GM21737 (cell line): ENCODE data around the gene TMEM63C.

Source experiments
- ATAC-seq: cut with Tn5 transposase; IDR thresholded peaks from one replicate; pipeline ENCODE4 v1.9.1; 2021; ENCODE audit warnings: mild to moderate bottlenecking, moderate library complexity; ENCODE audit not compliant: unreplicated experiment

TMEM63C gene

GRCh38 chr14:77181603-77182437 is at the start of gene TMEM63C:
Gene TMEM63C, plus strand, starts transcription at chr14:77181798. Its CDS starts 37,016 bp downstream, at chr14:77218814.
- ATAC-seq: no peak

DNA sequence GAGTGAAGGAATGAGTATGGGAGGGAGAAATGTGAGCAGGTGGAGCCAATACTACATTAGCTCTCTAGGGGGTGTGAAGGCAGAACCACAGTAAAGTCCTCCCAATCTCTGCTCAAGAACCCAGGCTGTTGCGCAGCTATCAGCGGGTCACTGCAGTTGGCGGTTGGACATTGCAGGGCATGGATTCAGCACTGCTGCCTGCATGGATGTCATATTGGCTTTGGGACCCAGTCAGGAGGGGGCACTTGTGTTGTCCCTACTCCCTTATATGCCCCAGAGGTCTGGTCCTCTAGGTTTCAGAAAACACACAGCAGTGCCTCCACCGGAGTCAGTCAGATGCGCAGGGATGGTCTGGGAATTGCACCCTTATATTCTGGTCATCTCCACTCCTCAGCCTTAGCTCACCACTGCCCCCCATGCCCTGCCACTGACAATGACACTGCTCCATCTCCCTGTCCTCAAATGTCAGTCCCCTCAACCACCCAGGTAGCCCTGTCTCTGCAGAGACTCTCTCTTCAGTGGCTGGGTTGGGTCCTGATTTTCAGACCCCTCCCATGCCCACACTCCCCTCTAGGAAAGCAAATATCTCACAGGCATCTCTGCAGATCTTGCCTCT is 49.6 kb upstream of the TMEM63C start:
- ATAC-seq: no peak

DNA sequence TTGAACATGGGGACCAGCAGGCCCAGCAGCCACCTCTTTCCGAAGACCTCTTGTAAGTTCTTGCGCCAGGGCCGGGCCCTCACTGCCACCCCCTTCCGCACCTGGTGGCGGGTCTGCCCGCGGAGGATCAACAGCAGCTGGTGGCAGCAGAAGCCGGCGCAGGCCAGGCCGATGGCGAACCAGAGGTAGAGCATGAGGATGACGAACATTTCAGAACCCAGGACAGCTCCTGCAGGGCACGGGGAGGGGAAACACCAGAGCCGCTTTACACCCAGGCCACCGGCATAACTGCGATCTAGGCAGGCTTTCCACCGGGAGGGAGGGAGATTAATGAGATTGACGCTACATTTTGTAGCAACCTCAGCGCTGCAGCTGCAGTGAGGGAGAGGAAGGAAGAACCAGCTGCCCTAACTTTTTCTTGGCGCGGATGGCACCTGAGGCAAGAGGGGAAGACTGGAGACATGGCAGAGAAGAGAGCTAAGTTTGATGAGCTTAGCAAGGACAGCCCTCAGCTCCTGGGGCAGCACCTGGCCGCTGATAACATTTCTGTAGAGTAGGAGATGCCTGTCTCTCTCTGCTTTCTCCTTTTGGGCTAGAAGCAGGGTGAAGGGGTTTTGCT is 47.8 kb upstream of the TMEM63C start:
- ATAC-seq: no peak

DNA sequence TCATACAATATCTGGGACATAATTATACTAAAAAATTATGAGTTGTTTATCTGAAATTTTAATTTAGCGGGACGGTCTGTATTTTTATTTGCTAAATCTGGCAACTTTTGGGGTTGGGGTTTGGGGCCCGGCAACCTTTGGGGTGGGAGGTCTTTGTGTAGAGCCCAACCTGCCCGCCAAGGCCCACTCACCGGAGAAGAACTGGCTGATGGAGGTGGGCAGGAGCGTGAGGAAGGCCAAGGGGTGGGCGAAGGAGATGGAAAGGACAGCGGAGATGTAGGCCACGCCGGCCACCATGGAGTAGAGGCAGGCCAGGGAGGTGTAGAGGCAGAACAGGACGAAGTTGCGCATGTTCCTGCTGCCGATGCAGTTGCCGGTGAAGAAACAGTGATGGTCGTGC is 42.6 kb upstream of the TMEM63C start:
- ATAC-seq: no peak

GRCh38 chr14:77139540-77140358 is 41.8 kb upstream of the TMEM63C start:
- ATAC-seq: no peak

DNA sequence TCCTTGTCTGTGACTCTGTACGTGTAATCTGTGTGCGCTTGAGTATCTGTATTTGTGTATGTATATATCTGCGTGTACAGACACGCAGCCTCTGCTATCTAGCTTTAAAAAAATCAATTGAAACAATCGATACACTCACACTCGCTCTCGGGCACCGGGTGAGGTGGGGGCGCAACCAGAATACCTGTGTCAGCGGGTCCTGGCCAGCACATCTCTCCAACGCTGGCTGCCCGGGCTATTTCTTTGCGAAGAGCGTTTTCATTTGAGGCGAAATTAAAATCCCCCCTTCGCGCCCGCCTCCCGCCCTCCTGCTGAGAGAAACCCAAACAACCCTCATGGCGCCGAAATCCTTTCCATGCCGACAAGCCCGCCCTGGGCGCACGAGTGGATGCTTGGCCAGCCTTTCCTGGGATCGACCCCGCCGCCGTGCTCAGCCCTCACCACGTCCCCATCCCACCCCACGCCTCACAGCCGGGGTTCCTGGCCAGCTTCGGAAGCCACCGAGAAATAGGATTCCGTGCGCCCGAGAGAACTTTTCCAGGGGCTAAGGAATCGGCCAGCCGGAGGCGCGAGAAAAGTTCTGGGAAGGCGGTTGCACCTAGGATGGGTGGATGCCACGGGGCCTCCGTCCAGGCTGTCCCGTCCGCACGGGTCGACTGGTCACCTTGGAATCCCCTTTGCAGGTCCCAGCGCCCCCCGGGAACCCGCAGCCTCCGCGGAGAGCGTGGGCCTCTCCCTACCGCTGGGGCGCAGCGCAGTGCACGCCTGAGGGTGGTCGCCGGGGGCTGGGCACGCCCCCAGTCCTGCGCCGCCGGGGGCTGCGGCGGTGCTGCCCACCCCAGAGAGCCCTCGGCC is 41.0 kb upstream of the TMEM63C start:
- ATAC-seq: no peak

DNA sequence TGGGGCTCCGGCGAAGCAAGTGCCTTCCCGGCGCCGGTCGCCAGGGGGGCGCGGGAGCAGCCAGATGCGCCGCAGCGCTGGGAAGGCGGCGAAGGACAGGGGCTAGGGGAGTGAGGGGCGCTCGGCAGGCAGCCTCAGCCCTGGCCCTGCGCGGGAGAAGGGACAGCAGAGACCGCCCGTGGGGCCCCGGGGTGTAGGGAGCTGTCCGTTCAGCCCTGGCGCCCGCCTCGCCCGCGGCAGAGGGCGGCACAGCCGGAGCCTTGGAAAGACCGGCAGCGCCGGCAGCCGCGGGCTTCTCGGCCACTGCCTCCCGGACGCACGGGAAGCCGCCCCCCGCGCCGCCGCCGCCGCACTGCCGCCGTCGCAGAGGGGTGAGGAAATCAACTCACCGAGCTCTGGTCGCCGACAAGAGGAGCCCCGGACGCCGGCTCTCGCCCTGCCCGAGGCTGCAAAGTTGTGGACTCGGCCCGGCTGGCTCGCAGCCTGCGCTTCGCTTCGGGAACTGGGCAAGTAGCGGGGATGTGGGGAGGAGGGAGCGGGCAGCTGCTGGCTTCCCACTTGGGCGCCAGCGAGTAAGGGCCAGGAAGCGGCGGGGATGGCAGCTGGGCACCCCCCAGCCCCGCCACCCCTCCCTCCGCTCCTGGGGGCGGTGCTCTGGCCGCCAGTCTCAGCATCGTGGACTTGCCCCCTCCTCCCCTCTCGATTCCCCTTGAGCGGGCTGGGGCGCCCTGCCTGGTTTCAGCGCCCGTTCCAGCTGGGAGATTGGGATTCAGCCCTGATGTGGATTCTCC is 40.2 kb upstream of the TMEM63C start, which contains the start of gene ZDHHC22:
TSS of gene ZDHHC22 (minus strand) at position 578 of the 791 bp plus-strand sequence. CDS start 2,053 bp downstream, outside the sequence.
- no peak for ATAC-seq

DNA sequence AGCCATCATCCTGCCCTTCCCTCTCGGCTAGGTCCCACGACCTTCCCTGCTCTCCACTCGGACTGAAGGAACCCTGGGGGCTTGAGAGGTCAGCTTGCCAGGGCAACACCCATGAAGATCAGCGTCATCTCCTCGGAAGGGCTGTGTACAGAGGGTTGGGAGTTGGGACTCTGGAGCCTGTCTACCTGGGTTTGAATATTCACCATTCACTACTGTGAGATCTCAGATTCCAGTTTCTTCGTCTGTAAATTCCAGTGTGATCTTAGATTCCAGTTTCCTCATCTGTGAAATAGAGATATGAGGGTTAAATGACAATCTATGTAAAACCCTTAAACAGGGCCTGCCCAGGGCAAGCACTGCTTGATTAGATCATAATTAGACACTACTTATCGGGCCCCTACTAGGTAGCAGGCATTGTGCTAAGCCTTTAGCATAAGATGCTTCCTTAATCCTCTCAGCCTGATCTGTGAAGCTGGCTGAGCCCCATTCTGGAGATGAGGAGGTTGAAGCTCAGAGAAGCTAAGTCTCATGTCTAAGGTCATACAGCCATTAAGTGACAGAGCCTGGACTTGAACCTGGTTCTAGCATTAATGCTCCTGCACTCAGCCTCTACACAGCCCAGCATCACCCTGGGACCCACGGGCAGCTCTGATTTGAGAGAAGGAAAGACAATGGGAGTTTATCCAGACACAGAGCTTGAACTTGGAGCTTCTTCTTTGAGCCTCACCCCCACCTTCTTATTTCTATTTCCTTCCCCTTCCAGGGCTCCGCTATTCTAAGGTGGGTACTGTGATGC is 39.4 kb upstream of the TMEM63C start:
- no peak for ATAC-seq

DNA sequence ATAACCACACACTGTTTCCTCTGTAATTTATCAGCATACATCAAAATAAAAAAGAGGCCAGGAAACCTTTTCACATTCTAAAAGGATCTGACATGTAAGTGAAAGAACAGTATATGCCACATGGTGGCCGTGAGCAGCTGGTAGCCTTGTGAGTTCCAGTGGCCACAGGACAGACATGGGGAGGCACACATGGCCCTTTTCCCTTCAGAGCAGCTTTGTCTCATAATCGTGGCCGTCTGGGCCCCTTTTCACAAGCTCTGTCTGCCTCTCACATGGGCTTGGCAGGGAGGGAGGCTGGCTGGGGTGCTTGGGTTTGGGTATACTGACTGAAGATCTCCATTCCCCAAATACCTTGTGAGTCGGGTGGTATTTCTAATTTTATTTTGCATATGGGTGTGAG is 38.5 kb upstream of the TMEM63C start:
- no peak for ATAC-seq

- no peak for ATAC-seq
These were observed 37.0 kb upstream of the TMEM63C start for GRCh38 chr14:77144412-77145115.

DNA sequence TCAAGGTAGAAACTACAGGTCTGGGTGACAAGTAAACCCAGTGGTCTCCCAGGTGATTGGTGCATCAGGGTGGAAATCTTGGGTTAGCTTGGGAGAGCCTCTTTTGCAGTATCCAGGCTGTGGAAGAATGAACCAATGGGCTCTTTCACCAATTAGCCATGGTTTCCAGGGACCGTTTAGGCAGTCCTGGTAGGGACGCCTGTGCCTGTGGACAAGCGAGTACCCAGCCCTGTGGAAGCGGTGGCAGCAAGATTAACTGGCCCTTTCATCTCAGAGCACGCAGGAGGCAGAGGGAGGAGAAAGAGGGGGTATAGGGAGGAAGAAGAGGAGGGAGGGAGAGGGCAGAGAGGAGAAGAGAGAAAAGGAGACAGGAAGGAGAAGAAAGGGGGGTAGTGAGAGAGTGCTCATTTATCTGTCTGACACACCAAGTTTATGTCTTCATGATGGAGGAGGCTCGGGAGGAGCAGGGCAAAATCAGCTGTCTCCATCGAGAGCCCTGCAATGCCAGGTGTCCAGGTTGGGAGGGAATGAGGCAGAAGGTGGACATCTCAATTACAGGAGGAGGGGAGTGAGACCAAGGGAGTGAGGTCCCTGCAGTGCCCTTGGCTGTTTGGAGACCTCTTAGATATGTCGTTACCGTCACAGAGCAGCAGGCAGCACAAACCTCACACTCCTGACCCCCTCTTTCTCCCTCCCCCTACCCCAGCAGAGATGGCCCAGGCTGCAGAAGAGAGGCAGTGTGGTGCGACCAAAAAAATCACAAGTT is 35.4 kb upstream of the TMEM63C start:
- no peak for ATAC-seq

- ATAC-seq: no peak
These were observed 32.9 kb upstream of the TMEM63C start for GRCh38 chr14:77148510-77149231.

DNA sequence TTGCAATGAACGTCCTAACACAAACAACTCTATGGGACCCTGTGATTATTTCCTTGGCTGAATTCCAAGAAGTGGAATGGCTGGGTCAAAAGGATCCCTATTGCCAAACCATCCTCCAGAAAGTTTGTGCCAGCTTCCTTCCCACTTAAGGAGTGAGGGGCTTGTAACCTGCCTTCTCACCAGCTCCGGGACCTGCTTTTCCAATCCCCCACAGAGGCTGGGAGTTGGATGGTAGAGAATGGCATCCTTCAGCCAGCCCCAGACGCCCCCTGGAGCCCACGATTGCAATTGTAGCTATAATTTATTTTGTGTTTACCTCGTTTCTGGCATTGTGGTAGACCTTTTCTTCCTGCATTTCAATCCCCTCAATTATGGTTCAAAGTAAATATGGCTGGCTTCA is 30.4 kb upstream of the TMEM63C start:
- no peak for ATAC-seq

DNA sequence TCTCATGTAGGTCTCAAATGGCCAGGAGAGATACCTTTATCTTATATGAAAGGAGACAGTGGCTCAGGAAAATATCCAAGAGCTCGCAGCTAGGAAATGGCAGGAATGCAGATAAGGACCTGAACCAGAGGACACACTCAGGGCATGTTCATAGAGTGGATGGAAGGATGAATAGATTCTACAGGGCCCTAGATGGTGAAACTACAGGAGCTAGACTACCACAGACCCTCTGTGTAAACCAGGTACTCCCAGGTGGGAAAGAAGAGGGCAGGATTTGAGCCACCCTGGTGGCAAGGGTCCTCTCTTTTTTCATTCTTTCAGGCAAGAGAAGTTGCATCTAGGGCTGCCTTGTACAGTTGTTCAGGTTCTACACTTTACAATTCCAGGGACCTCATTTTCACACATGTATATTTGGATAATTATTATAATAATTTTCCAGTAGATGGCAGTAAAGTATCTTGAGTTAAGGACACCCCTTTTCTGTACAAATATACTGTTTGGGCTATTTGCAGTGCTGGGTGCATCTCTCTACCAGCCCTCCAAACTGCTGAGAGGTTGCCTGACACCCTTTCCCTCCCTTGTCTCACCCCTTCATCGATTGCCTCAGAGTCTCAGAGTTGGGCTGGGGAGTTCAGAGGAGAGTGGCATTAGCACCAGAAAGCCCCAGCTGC is 29.5 kb upstream of the TMEM63C start:
- ATAC-seq: no peak

- ATAC-seq: no peak
These were observed 27.8 kb upstream of the TMEM63C start for GRCh38 chr14:77153802-77154201.

- ATAC-seq: no peak
These were observed 27.2 kb upstream of the TMEM63C start for GRCh38 chr14:77154421-77154820.
